ENCODE results near the gene PKHD1.

Gene PKHD1

DNA sequence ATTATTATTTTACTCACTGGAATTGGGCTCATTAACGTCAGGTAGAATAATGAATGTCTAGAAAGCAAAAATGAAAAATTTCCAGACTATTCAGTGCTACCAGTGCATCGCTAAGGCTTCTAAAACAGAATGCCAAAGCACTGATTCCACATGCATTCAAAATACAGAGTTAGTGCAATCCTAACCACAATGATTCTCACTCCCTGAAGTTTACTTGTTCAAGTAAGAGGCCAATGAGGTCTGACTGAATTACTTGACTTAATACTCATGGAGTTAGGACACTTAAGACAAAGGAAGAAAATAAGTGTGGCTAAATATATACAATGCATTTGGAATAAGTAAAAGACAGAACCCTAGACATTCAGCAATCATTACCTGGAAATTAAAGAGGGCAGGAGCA is 220.5 kb downstream of the PKHD1 start:
- no peaks in the 10 kb centered on the region for H3K79me2 ChIP-seq (ENCODE audit: insufficient read depth, low read length)
- TF ChIP-seq, protein P1, sequence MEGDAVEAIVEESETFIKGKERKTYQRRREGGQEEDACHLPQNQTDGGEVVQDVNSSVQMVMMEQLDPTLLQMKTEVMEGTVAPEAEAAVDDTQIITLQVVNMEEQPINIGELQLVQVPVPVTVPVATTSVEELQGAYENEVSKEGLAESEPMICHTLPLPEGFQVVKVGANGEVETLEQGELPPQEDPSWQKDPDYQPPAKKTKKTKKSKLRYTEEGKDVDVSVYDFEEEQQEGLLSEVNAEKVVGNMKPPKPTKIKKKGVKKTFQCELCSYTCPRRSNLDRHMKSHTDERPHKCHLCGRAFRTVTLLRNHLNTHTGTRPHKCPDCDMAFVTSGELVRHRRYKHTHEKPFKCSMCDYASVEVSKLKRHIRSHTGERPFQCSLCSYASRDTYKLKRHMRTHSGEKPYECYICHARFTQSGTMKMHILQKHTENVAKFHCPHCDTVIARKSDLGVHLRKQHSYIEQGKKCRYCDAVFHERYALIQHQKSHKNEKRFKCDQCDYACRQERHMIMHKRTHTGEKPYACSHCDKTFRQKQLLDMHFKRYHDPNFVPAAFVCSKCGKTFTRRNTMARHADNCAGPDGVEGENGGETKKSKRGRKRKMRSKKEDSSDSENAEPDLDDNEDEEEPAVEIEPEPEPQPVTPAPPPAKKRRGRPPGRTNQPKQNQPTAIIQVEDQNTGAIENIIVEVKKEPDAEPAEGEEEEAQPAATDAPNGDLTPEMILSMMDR (IDR thresholded peaks at IDR 0.05; ENCODE audit: low read length), result no peak
- TF ChIP-seq EZH2 (IDR thresholded peaks at IDR 0.05; ENCODE audit: borderline replicate concordance, low read length), result no peak
- H3F3A ChIP-seq (ENCODE audit: insufficient read depth, low read length), result no peaks in the 10 kb centered on the region
- no peaks in the 10 kb centered on the region for H3K36me3 ChIP-seq (ENCODE audit: insufficient read depth, low read length)
- no peaks in the 10 kb centered on the region for H3K27me3 ChIP-seq (ENCODE audit: insufficient read depth, low read length)
- H3K9ac ChIP-seq (ENCODE audit: low read length), result no peak overlapping the region
- no peaks in the 10 kb centered on the region for H3K4me1 ChIP-seq (ENCODE audit: insufficient read depth, low read length, severe bottlenecking)
- no peak overlapping the region for H2AFZ ChIP-seq (ENCODE audit: low read length)
- H3K9me2 ChIP-seq (ENCODE audit: low read depth, low read length), result no peaks in the 10 kb centered on the region
- no peaks in the 10 kb centered on the region for H3K9me3 ChIP-seq (ENCODE audit: low read length)
- no peak overlapping the region for H3K4me2 ChIP-seq (ENCODE audit: low read length)
- H4K20me1 ChIP-seq (ENCODE audit: insufficient read depth, low read length), result no peaks in the 10 kb centered on the region
- H3K27ac ChIP-seq (ENCODE audit: low read depth, low read length, poor library complexity, severe bottlenecking), result no peak overlapping the region
- H3K4me3 ChIP-seq (ENCODE audit: low read depth, low read length, poor library complexity, severe bottlenecking), result no peak overlapping the region

DNA sequence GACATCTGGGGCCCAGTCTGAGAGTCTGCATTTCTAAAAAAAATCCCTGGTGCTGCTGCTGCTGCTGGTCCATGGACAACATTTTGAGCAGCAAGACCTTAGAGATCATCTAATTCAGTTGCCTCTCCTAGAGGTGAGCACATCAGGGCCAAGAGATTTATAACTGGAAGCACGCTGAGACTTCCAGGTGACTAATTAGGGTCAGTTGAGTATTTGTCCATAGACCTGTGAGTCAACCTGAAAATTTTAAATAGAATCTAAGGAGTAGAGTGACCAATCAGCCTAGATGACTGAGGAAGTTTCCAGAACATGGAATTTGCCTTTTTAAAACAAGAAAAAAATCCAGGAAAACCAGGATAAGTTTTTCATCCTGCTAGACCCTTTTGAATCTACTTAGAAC is 221.4 kb downstream of the PKHD1 start:
- Histone ChIP-seq H3K27ac (ENCODE audit: low read depth, low read length, poor library complexity, severe bottlenecking) (no peak overlapping the region), H3K9me2 (ENCODE audit: low read depth, low read length) (no peaks in the 10 kb centered on the region)

DNA sequence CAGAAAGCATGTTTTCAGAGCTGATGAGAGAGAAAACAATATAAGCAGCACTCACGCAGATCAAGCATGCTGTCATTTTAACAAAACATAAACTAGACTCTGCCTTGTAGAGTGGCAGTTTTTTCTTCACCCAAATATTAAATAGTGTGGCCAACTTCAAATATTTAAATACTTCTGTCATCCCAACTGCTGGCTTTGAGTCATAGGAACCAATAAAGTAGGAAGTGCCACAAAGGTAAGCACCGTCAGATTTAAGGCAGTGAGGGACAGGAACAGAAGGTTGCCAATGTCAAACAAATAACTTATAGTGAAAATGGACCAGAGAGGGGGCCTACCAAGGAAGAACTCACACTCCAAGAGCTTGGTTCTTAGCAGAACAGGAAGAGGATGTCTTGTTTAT is 222.2 kb downstream of the PKHD1 start:
- no peaks in the 10 kb centered on the region for H3K79me2 ChIP-seq (ENCODE audit: insufficient read depth, low read length)
- no peak overlapping the region for H3K4me2 ChIP-seq (ENCODE audit: low read length)
- H3K9me2 ChIP-seq (ENCODE audit: low read depth, low read length), result no peaks in the 10 kb centered on the region
- no peak overlapping the region for H3K9ac ChIP-seq (ENCODE audit: low read length)
- TF ChIP-seq EZH2 (IDR thresholded peaks at IDR 0.05; ENCODE audit: borderline replicate concordance, low read length), result no peak
- TF ChIP-seq, protein P1 (IDR thresholded peaks at IDR 0.05; ENCODE audit: low read length), result no peak
- H3K4me1 ChIP-seq (ENCODE audit: insufficient read depth, low read length, severe bottlenecking), result no peaks in the 10 kb centered on the region
- no peaks in the 10 kb centered on the region for H3K36me3 ChIP-seq (ENCODE audit: insufficient read depth, low read length)
- H3F3A ChIP-seq (ENCODE audit: insufficient read depth, low read length), result no peaks in the 10 kb centered on the region
- H3K9me3 ChIP-seq (ENCODE audit: low read length), result no peaks in the 10 kb centered on the region
- H4K20me1 ChIP-seq (ENCODE audit: insufficient read depth, low read length), result no peaks in the 10 kb centered on the region
- H3K27me3 ChIP-seq (ENCODE audit: insufficient read depth, low read length), result no peaks in the 10 kb centered on the region
- H3K27ac ChIP-seq (ENCODE audit: low read depth, low read length, poor library complexity, severe bottlenecking), result no peak overlapping the region
- no peak overlapping the region for H3K4me3 ChIP-seq (ENCODE audit: low read depth, low read length, poor library complexity, severe bottlenecking)
- no peak overlapping the region for H2AFZ ChIP-seq (ENCODE audit: low read length)

More for the DNA sequence above, 221.4 kb downstream of the PKHD1 start:
- Histone ChIP-seq H3F3A (ENCODE audit: insufficient read depth, low read length) (no peaks in the 10 kb centered on the region), H3K36me3 (ENCODE audit: insufficient read depth, low read length) (no peaks in the 10 kb centered on the region), H3K4me1 (ENCODE audit: insufficient read depth, low read length, severe bottlenecking) (no peaks in the 10 kb centered on the region), H3K4me2 (ENCODE audit: low read length) (no peak overlapping the region), H3K79me2 (ENCODE audit: insufficient read depth, low read length) (no peaks in the 10 kb centered on the region), H2AFZ (ENCODE audit: low read length) (no peak overlapping the region), H3K9ac (ENCODE audit: low read length) (no peak overlapping the region), H3K27me3 (ENCODE audit: insufficient read depth, low read length) (no peaks in the 10 kb centered on the region), H3K4me3 (ENCODE audit: low read depth, low read length, poor library complexity, severe bottlenecking) (no peak overlapping the region), H4K20me1 (ENCODE audit: insufficient read depth, low read length) (no peaks in the 10 kb centered on the region), H3K9me3 (ENCODE audit: low read length) (no peaks in the 10 kb centered on the region)
- TF ChIP-seq EZH2 (IDR thresholded peaks at IDR 0.05; ENCODE audit: borderline replicate concordance, low read length), result no peak
- TF ChIP-seq, protein P1 (IDR thresholded peaks at IDR 0.05; ENCODE audit: low read length), result no peak

All from OCI-LY1 (cell line).